HG03175 (cell line): Measurements from ENCODE around the gene FBLN7.

Experiments
- ATAC-seq: cut with Tn5 transposase; IDR thresholded peaks from one replicate; pipeline ENCODE4 v1.9.1; 2021; ENCODE audit warnings: mild to moderate bottlenecking, moderate library complexity; ENCODE audit not compliant: unreplicated experiment

The FBLN7 gene

GRCh38 chr2:112220186-112220585 lies 82.0 kb downstream of the FBLN7 start:
- no peak for ATAC-seq

- no peak for ATAC-seq
Measured at GRCh38 chr2:112220831-112221230, 82.6 kb downstream of the FBLN7 start.

GRCh38 chr2:112229348-112229747 lies 91.2 kb downstream of the FBLN7 start:
- no peak for ATAC-seq

- no peak for ATAC-seq
Measured at GRCh38 chr2:112230371-112230770, 92.2 kb downstream of the FBLN7 start.
